H9 (cell line): ENCODE results near the gene SRGAP1. TPM values are rescaled to one million over a fixed set of nuclear protein-coding genes. Genes with fewer than 3 reads are reported as not detected.

Experiments used
- DNase-seq: peaks from one replicate; pipeline ENCODE4 v3.0.0-alpha.2; 2017
- H2AFZ ChIP-seq: one replicate; pipeline ENCODE4 v1.6.1; 2013; ENCODE audit warnings: mild to moderate bottlenecking, low read length, control low read depth, moderate library complexity
- H2AK5ac ChIP-seq: 2 replicates; pipeline ENCODE4 v1.6.1; 2013; ENCODE audit warnings: low read length, control low read depth, mixed read lengths; ENCODE audit not compliant: insufficient read length
- H2BK120ac ChIP-seq: one replicate; pipeline ENCODE4 v1.6.1; 2013; ENCODE audit warnings: low read depth, mild to moderate bottlenecking, low read length, control low read depth, inconsistent platforms; ENCODE audit not compliant: poor library complexity, severe bottlenecking
- H2BK12ac ChIP-seq: 2 replicates; pipeline ENCODE4 v1.6.1; 2013; ENCODE audit warnings: low read length, control low read depth, mixed read lengths, low read depth; ENCODE audit not compliant: insufficient read length
- H2BK15ac ChIP-seq: 2 replicates; pipeline ENCODE4 v1.6.1; 2013; ENCODE audit warnings: low read depth, low read length, control low read depth
- H2BK20ac ChIP-seq: one replicate; pipeline ENCODE4 v1.6.1; 2013; ENCODE audit warnings: low read depth, mild to moderate bottlenecking, low read length, control low read depth, inconsistent platforms; ENCODE audit not compliant: poor library complexity, severe bottlenecking
- H2BK5ac ChIP-seq: 2 replicates; pipeline ENCODE4 v1.6.1; 2013; ENCODE audit warnings: low read length, control low read depth, mixed read lengths; ENCODE audit not compliant: insufficient read length
- H3K14ac ChIP-seq: 2 replicates; pipeline ENCODE4 v1.6.1; 2013; ENCODE audit warnings: low read length, control low read depth; ENCODE audit not compliant: insufficient read depth
- H3K18ac ChIP-seq: 2 replicates; pipeline ENCODE4 v1.6.1; 2013; ENCODE audit warnings: low read depth, mild to moderate bottlenecking, mixed read lengths, low read length, control low read depth; ENCODE audit not compliant: insufficient read length
- H3K23ac ChIP-seq: 2 replicates; pipeline ENCODE4 v1.6.1; 2013; ENCODE audit warnings: low read length, control low read depth, mixed read lengths, low read depth; ENCODE audit not compliant: insufficient read length
- H3K23me2 ChIP-seq: 2 replicates; pipeline ENCODE4 v1.6.1; 2013; ENCODE audit warnings: low read depth, mild to moderate bottlenecking, mixed read lengths, low read length, control low read depth; ENCODE audit not compliant: insufficient read length, poor library complexity, severe bottlenecking
- H3K27ac ChIP-seq: 2 replicates; pipeline ENCODE4 v1.5.1; 2013; ENCODE audit warnings: low read length, control low read depth, mixed read lengths, low read depth; ENCODE audit not compliant: insufficient read length
- H3K27me3 ChIP-seq: 2 replicates; pipeline ENCODE4 v1.6.1; 2013; ENCODE audit warnings: low read length, control low read depth, inconsistent platforms; ENCODE audit not compliant: insufficient read depth
- H3K4ac ChIP-seq: 2 replicates; pipeline ENCODE4 v1.6.1; 2013; ENCODE audit warnings: low read depth, mild to moderate bottlenecking, control low read depth, inconsistent platforms, low read length, moderate library complexity
- H3K4me1 ChIP-seq: 2 replicates; pipeline ENCODE4 v1.6.1; 2013; ENCODE audit warnings: low read length, control low read depth, inconsistent platforms; ENCODE audit not compliant: insufficient read depth
- H3K4me2 ChIP-seq: 2 replicates; pipeline ENCODE4 v1.6.1; 2013; ENCODE audit warnings: low read length, control low read depth, mixed read lengths; ENCODE audit not compliant: insufficient read length, insufficient read depth
- H3K56ac ChIP-seq: 2 replicates; pipeline ENCODE4 v1.6.1; 2013; ENCODE audit warnings: low read depth, mild to moderate bottlenecking, mixed read lengths, low read length, control low read depth; ENCODE audit not compliant: insufficient read length
- H3K79me1 ChIP-seq: 2 replicates; pipeline ENCODE4 v1.6.1; 2013; ENCODE audit warnings: low read depth, mild to moderate bottlenecking, moderate library complexity, low read length, control low read depth, inconsistent platforms; ENCODE audit not compliant: insufficient read depth, poor library complexity, severe bottlenecking
- H3K79me2 ChIP-seq: 2 replicates; pipeline ENCODE4 v1.6.1; 2013; ENCODE audit warnings: low read length, control low read depth, inconsistent platforms; ENCODE audit not compliant: insufficient read depth
- H3K9ac ChIP-seq: 2 replicates; pipeline ENCODE4 v1.6.1; 2013; ENCODE audit warnings: low read length, control low read depth, mixed read lengths; ENCODE audit not compliant: insufficient read length; ENCODE audit errors: extremely low read depth
- H3K9me3 ChIP-seq: one replicate; pipeline ENCODE4 v1.6.1; 2013; ENCODE audit warnings: low read depth, low read length, inconsistent platforms; ENCODE audit not compliant: control insufficient read depth
- H3T11ph ChIP-seq: one replicate; pipeline ENCODE4 v1.6.1; 2013; ENCODE audit warnings: mild to moderate bottlenecking, low read length, control low read depth, inconsistent platforms
- H4K20me1 ChIP-seq: one replicate; pipeline ENCODE4 v1.6.1; 2013; ENCODE audit not compliant: control insufficient read depth, insufficient read length, insufficient read depth
- H4K5ac ChIP-seq: 2 replicates; pipeline ENCODE4 v1.6.1; 2013; ENCODE audit warnings: low read depth, mild to moderate bottlenecking, mixed read lengths, low read length, control low read depth; ENCODE audit not compliant: insufficient read length
- H4K8ac ChIP-seq: replicated peaks from 2 replicates; pipeline ENCODE4 v1.6.1; 2013; ENCODE audit warnings: low read length, control low read depth, mixed read lengths, low read depth; ENCODE audit not compliant: insufficient read length
- H4K91ac ChIP-seq: 2 replicates; pipeline ENCODE4 v1.6.1; 2013; ENCODE audit warnings: low read depth, mild to moderate bottlenecking, moderate library complexity, mixed read lengths, low read length, control low read depth; ENCODE audit not compliant: insufficient read length
- H3K27ac Mint-ChIP-seq, 3 experiments: 2 replicates in 2 of 3; 3 replicates in 1 of 3; pipeline ENCODE4 v1.8.0; 2020 to 2021; ENCODE audit warnings: mixed read lengths in 3 of 3, mild to moderate bottlenecking in 1 of 3, moderate library complexity in 1 of 3
- H3K27me3 Mint-ChIP-seq: 2 replicates; pipeline ENCODE4 v1.8.0; 2021; ENCODE audit warnings: low read depth, mild to moderate bottlenecking, moderate library complexity, mixed read lengths
- H3K36me3 Mint-ChIP-seq, 3 experiments: 2 replicates in 2 of 3; 3 replicates in 1 of 3; pipeline ENCODE4 v1.8.0; 2020 to 2021; ENCODE audit warnings: low read depth in 3 of 3, mixed read lengths in 3 of 3; ENCODE audit not compliant: insufficient read depth in 1 of 3
- H3K4me1 Mint-ChIP-seq, 2 experiments: 2 replicates each; pipeline ENCODE4 v1.8.0; 2020; ENCODE audit warnings: mixed read lengths in 2 of 2
- H3K4me3 Mint-ChIP-seq, 2 experiments: 2 replicates in 1 of 2; 3 replicates in 1 of 2; pipeline ENCODE4 v1.8.0; 2020 to 2021; ENCODE audit warnings: mild to moderate bottlenecking in 2 of 2, mixed read lengths in 2 of 2, moderate library complexity in 1 of 2
- H3K9me3 Mint-ChIP-seq, 2 experiments: 2 replicates in 1 of 2; 3 replicates in 1 of 2; pipeline ENCODE4 v1.8.0; 2020; ENCODE audit warnings: mild to moderate bottlenecking in 2 of 2, mixed read lengths in 2 of 2, moderate library complexity in 1 of 2
- WGBS: extraction: QIAGEN DNeasy Blood & Tissue Kit; methylation state at CpG from one replicate; pipeline ENCODE4 v1.1.7; 2013; ENCODE audit warnings: missing lambda C conversion rate, low lambda C conversion rate, mixed read lengths; ENCODE audit not compliant: insufficient read length; ENCODE audit errors: extremely low coverage; 5-methylcytosine and 5-hydroxymethylcytosine counted together
- total RNA-seq: library from RNA; stranded (reverse); gene quantifications from 2 replicates; pipeline ENCODE4 v1.2.1, GENCODE V29; 2021
- TF ChIP-seq, protein P1 (sequence below): fragments of 200-600 bp; sonication (generic); conservative IDR thresholded peaks from 3 replicates; pipeline ENCODE4 v1.8.0; 2021; ENCODE audit warnings: antibody characterized with exemption, mild to moderate bottlenecking

SRGAP1 gene
- total RNA-seq, 1 experiment from 2014 or later: 4.8 TPM

DNA sequence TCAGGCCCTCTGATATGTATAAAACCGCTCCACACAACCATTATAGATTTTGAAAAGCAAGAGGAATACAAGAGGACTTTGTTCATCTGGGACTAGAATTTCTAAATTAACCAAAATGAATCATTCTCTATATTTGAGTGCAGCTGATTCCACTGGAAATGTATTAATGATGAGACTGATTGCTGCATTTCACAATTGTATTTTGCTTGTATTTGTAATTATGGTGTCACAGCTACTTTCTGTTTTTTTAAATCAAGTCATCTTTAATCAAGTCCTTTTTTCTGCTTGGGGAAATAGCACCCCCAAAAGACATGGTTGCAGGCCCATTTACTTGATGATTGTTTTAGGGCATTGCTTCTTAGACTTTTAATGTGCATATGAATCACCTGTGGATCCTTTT lies 215.2 kb downstream of the SRGAP1 start:
- peaks cover 10 to 11% of the 10 kb centered on the region in 2 experiments for H3K4me1 Mint-ChIP-seq
- Histone ChIP-seq H3K4ac (no peak overlapping the region), H3K79me1 (no peaks in the 10 kb centered on the region), H2AK5ac (no peak overlapping the region), H3K9ac (no peak overlapping the region), H3T11ph (no peak overlapping the region), H3K4me2 (no peak overlapping the region), H3K27me3 (no peaks in the 10 kb centered on the region), H3K14ac (no peak overlapping the region), H4K20me1 (no peaks in the 10 kb centered on the region), H3K23ac (no peak overlapping the region), H2BK12ac (no peak overlapping the region), H3K56ac (no peak overlapping the region), H2BK5ac (no peak overlapping the region), H3K9me3 (no peaks in the 10 kb centered on the region), H3K4me1 (no peaks in the 10 kb centered on the region), H4K5ac (no peak overlapping the region), H4K8ac (no peak overlapping the region), H3K23me2 (no peaks in the 10 kb centered on the region), H3K18ac (no peak overlapping the region), H2AFZ (no peak overlapping the region), H4K91ac (no peak overlapping the region), H2BK20ac (no peak overlapping the region), H2BK120ac (no peak overlapping the region), H2BK15ac (no peak overlapping the region), H3K27ac (no peak overlapping the region), H3K79me2 (no peaks in the 10 kb centered on the region)
- H3K36me3 Mint-ChIP-seq: peaks cover 0 to 6% (median 5%) of the 10 kb centered on the region in 3 experiments; a peak in 4 of 7 replicates
- TF ChIP-seq, protein P1, sequence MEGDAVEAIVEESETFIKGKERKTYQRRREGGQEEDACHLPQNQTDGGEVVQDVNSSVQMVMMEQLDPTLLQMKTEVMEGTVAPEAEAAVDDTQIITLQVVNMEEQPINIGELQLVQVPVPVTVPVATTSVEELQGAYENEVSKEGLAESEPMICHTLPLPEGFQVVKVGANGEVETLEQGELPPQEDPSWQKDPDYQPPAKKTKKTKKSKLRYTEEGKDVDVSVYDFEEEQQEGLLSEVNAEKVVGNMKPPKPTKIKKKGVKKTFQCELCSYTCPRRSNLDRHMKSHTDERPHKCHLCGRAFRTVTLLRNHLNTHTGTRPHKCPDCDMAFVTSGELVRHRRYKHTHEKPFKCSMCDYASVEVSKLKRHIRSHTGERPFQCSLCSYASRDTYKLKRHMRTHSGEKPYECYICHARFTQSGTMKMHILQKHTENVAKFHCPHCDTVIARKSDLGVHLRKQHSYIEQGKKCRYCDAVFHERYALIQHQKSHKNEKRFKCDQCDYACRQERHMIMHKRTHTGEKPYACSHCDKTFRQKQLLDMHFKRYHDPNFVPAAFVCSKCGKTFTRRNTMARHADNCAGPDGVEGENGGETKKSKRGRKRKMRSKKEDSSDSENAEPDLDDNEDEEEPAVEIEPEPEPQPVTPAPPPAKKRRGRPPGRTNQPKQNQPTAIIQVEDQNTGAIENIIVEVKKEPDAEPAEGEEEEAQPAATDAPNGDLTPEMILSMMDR: no peak
- no peaks in the 10 kb centered on the region; a peak in 1 of 5 replicates for H3K9me3 Mint-ChIP-seq
- no peaks in the 10 kb centered on the region for H3K27me3 Mint-ChIP-seq
- no peak overlapping the region for H3K27ac Mint-ChIP-seq
- no peak for DNase-seq
- WGBS: no CpG with 5 or more reads among the region's 1 CpG
- H3K4me3 Mint-ChIP-seq: no peak overlapping the region
